OCI-M1 (cell line): Measurements from ENCODE around the gene CNTNAP2.
A peak's percentile ranks its signal among the peaks of the same experiment; 100 is the strongest.

Source experiments
- DNase-seq: peaks from one replicate; lab custom pipeline; 2025; lab: John Stamatoyannopoulos, UW

CNTNAP2 gene

DNA sequence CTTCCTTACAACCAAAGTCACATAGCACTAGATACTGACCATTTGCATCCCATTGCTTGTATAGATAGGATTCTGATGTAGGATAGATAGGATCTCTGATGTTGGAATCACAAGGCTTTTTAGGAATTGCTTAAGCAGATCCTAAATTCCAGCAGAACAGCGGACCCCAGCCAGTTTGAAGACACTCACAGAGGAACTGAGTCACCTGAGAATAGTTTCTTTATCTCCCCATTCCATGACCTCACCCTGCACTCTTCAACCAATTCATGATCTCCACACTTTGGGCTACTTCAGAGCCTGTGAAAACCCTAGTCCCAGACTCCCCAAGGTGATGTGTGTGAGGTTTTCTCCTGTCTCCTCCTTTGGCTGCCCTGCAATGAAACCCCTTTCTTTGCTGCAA lies 179.4 kb downstream of the CNTNAP2 start:
- DNase-seq = no peak

- DNase-seq = no peak
Measured at GRCh38 chr7:146314962-146315361, 198.4 kb downstream of the CNTNAP2 start.

DNA sequence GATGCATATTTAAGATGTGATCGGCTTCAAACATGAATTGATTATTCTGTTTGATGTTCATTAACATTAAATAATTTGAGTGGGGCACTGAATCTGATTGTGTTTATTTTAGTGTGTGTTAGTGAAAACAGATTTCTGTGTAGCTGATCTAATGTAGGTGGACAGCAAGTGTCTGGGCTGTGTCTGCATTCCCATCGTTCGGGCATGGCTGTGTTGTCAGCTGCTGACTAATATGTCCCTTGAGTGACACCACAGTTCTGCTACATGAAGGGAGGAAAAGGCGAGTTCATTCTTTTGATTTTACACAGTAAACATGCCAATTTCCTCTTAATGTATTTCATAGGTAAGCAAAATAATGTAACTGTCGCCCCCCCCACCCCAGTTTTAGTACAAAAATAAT lies 203.0 kb downstream of the CNTNAP2 start:
- no peak for DNase-seq

DNA sequence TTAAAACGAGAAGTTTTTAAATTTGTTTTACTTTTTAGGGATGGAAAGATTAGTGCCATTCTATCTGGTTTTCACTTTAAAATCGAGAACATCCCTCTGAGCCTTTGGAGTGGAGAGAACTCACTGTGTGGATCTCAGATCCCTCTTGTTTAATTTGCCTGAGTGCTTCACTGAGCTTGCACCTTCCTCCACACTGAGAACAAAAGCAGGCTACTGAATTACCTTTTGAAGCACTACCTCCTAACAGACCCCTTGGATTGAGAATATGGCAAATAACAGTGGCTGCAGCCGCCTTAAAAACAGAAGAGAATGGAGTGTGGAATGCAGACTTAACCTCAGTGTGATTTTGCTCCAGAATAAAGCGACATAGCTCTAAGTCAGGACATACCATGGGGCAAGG lies 204.7 kb downstream of the CNTNAP2 start:
- no peak for DNase-seq

- DNase-seq = no peak
Measured at GRCh38 chr7:146331369-146331768, 214.8 kb downstream of the CNTNAP2 start.

- DNase-seq = peak; percentile 76
Measured at GRCh38 chr7:146345251-146345650, 228.7 kb downstream of the CNTNAP2 start.

GRCh38 chr7:146346096-146346495 lies 229.5 kb downstream of the CNTNAP2 start:
- DNase-seq = no peak

DNA sequence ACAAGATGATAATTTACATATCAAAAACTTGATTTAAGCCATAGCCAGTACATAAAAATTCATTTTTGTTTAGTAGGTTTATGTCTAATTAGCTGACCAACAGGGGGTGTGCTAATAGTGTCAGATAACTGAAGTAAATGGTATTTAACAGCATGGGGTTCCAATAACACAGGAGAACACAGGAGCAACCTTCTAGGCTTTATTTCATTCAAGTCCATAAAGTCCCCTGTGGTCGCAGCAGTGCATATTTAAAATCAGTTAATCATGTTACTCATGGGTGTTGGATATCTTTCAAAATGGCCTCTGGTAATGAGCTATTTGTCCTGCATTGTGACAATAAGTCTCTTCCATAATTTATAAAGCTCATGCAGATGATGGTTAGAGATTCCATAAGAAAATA lies 238.6 kb downstream of the CNTNAP2 start:
- no peak for DNase-seq

GRCh38 chr7:146359176-146359575 lies 242.6 kb downstream of the CNTNAP2 start:
- DNase-seq = no peak

- no peak for DNase-seq
Measured at GRCh38 chr7:146366938-146367337, 250.3 kb downstream of the CNTNAP2 start.

GRCh38 chr7:146370171-146370570 lies 253.6 kb downstream of the CNTNAP2 start:
- DNase-seq = no peak

- DNase-seq = peak; percentile 33
Measured at GRCh38 chr7:146375170-146375569, 258.6 kb downstream of the CNTNAP2 start.

DNA sequence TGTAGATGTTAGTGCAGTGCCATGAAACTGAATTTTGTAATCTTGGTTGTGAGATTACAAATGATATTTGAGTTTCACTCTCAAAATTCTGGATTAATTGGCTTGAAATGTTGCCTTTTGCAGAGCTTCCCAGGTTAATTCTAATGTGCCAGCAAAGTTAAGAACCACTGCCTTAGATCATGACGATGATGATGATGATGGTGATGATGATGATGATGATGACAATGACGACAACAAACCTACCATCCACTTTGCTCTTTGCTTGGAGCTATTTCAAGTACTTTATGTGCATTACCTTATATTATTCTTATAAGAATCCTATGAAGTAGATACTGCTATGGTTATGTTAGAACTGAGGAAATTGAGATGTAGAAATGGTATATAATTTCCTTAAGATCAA lies 261.6 kb downstream of the CNTNAP2 start:
- DNase-seq = no peak

DNA sequence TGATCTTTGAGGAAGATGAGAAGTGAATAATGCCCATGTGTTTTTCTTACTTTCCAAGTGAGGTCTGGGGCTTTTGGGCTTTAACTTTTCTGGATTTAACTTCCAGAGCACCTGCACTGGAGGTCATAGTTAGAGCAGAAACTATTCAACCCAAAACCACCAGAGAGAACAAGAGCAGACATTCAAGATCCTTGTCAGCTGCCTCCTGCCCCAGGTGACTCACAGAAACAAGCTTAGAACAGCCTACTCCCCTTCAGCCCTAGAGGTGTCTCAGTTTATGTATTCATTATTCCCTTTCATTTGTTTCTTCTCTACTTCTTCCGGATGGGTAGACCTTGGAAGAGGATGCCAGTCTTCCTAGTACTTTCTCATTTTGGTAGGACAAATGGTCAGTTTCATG lies 270.5 kb downstream of the CNTNAP2 start:
- DNase-seq = no peak

DNA sequence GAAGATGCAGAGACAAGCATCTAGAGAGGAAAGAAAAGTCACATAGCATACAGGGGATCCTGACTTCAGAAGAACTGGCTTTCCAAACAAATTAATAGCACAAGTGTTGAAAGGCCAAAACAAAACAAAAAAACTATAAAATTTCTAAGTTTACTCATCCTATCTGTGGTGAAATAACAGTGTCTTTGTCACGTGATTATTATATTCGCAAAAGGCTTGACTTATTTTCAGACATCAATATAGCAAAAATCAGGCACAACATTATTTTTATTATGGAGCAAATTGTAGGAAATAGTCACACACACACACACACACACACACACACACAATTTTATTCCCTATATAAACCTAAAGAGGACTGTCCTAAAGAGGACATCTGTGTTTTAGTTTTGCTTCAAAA lies 272.3 kb downstream of the CNTNAP2 start:
- DNase-seq = no peak

GRCh38 chr7:146393346-146393745 lies 276.7 kb downstream of the CNTNAP2 start:
- no peak for DNase-seq

DNA sequence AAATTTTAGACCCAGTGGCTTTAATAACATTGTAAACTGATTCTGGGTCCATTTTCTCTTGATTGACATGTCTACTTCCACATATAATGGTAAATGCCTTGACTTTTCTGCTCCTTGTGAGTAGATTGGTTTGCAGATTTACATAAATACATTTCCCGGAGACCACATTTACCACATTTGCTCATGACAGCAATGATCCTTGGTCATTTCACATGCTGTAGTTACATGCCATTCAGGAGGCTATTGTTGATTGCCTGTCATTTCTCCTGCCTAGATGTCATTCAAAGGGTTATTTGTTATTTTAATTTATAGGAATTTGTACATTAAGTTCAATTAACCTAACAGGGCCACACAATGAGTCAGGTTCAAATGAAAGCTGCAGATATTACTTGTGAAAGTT lies 280.5 kb downstream of the CNTNAP2 start:
- DNase-seq = peak; percentile 31

DNA sequence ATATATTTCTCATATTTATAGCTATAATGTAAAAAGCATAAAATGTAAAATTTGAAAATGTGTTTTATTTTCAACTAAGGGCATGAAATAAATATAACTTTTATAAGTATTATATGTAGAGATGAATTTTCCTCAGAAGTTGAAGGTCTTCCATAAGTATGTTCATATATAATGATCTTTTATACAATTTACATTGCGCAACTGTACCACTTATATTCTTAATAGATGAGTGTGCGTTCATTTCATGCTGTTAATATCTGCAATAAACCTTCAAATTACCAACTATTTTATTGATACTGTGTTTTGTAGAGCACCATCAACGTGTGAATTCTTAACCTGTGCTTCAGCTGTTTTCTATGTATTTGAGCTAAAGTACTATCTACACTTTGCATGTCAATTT lies 285.3 kb downstream of the CNTNAP2 start:
- no peak for DNase-seq

GRCh38 chr7:146405737-146406136 lies 289.1 kb downstream of the CNTNAP2 start:
- no peak for DNase-seq

- DNase-seq = no peak
Measured at GRCh38 chr7:146411975-146412374, 295.4 kb downstream of the CNTNAP2 start.

DNA sequence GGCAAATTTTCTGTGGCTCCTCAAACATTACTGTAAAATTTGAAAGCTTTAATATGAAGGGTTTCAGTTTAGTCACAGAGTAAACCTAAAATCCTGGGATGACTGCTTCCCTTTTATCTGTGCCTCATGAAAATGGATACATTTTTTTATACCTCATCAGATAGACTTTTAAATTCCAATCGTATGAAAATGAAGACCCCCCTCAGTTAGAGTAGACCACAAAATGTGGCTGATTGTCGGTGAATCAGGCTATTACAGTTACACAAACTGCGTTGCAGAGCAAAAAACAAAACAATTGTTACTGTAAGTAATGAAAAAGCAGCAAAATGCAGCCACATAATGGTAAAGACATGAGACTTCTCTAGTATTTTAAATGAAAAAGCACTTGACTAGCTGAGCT lies 296.2 kb downstream of the CNTNAP2 start:
- no peak for DNase-seq

GRCh38 chr7:146414373-146414772 lies 297.8 kb downstream of the CNTNAP2 start:
- no peak for DNase-seq

GRCh38 chr7:146414937-146415336 lies 298.3 kb downstream of the CNTNAP2 start:
- no peak for DNase-seq

- DNase-seq = no peak
Measured at GRCh38 chr7:146417176-146417575, 300.6 kb downstream of the CNTNAP2 start.

DNA sequence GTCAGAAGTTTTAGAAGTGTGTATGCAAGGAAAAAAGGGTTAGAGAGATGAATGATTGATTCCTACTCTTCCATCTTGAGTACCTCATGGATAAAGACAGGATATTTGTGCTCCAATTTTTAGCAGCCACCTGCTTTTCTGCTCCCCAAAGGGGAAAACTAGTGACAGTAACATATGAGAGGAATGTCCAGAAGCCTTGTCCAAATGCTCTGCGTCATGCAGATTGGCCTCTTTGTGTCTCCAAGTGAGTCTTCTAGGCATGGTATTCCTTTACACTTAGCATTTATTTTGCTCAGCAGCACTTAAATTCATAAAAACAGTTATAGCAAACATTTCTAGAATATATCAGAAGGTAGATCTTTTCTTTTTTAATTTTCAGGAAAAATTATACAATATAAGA lies 306.8 kb downstream of the CNTNAP2 start:
- no peak for DNase-seq
